ENCODE results near the gene IL15RA. TPM values are rescaled to one million over a fixed set of nuclear protein-coding genes. Genes with fewer than 3 reads are reported as not detected.

Gene IL15RA
- total and polyA plus RNA-seq, 4 donors: 6.6 to 10.7 (median 9.4) TPM

DNA sequence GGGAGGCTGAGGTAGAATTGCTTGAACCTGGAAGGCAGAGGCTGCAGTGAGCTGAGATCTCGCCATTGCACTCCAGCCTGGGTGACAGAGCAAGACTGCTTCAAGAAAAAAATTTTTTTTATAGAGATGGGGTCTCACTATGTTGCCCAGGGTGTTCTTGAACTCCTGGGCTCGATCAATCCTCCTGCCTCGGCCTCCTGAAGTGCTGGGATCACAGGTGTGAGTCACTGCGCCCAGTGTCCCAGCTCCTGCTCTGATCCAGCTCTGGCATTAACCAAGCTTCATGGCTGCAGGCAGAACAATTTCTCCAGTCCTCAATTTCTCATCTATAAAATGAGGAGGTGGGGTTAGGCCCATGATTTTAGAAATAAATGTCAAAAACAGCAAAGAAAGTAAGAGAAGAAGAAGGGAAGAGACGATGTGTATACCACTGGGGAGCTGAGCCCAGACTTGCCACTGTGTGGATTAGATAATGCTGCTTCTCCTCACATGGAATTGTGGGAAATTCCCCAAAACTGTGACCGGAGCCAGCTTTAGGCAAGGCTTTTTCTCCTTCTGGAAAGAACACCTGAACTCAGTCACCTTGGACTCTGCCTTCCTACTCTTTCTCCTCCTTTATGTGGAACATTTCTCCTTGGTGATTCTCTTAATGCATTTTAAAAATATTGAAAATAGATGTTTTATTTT is 25.5 kb downstream of the IL15RA start:
- Histone ChIP-seq H3K36me3 (ENCODE audit: control insufficient read depth in 4 of 4, insufficient read depth in 3 of 4, low read depth in 1 of 4, low read length in 3 of 4) (peaks cover 6 to 25% (median 9%) of the 10 kb centered on the region in 4 donors), H3K27me3 (ENCODE audit: control insufficient read depth in 4 of 4, insufficient read depth in 4 of 4, low read length in 3 of 4) (no peaks in the 10 kb centered on the region), H3K9me3 (ENCODE audit: control insufficient read depth in 4 of 4, low read length in 3 of 4) (no peaks in the 10 kb centered on the region), H3K9ac (ENCODE audit: low read depth in 1 of 2, low read length in 2 of 2) (no peak overlapping the region), H3K27ac (ENCODE audit: low read depth in 1 of 2, low read length in 2 of 2) (no peak overlapping the region), H3K4me1 (ENCODE audit: control insufficient read depth in 4 of 4, insufficient read depth in 4 of 4, low read length in 3 of 4) (peaks cover 2 to 20% (median 8%) of the 10 kb centered on the region in 4 donors), H3K4me3 (ENCODE audit: low read depth in 1 of 3, low read length in 3 of 3) (no peak overlapping the region)
- TF ChIP-seq, protein P1, sequence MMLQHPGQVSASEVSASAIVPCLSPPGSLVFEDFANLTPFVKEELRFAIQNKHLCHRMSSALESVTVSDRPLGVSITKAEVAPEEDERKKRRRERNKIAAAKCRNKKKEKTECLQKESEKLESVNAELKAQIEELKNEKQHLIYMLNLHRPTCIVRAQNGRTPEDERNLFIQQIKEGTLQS (IDR thresholded peaks at IDR 0.05): no peak
- TF ChIP-seq, protein P2, sequence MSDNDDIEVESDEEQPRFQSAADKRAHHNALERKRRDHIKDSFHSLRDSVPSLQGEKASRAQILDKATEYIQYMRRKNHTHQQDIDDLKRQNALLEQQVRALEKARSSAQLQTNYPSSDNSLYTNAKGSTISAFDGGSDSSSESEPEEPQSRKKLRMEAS (IDR thresholded peaks at IDR 0.05): no peak
- TF ChIP-seq, protein P3, sequence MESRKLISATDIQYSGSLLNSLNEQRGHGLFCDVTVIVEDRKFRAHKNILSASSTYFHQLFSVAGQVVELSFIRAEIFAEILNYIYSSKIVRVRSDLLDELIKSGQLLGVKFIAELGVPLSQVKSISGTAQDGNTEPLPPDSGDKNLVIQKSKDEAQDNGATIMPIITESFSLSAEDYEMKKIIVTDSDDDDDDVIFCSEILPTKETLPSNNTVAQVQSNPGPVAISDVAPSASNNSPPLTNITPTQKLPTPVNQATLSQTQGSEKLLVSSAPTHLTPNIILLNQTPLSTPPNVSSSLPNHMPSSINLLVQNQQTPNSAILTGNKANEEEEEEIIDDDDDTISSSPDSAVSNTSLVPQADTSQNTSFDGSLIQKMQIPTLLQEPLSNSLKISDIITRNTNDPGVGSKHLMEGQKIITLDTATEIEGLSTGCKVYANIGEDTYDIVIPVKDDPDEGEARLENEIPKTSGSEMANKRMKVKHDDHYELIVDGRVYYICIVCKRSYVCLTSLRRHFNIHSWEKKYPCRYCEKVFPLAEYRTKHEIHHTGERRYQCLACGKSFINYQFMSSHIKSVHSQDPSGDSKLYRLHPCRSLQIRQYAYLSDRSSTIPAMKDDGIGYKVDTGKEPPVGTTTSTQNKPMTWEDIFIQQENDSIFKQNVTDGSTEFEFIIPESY (IDR thresholded peaks at IDR 0.05): no peak
- TF ChIP-seq FOXA1 (IDR thresholded peaks at IDR 0.05) (no peak), RXRA (IDR thresholded peaks at IDR 0.05) (no peak), RAD21 (IDR thresholded peaks at IDR 0.05) (no peak), SP1 (IDR thresholded peaks at IDR 0.05) (no peak), FOXA2 (IDR thresholded peaks at IDR 0.05) (no peak), JUND (IDR thresholded peaks at IDR 0.05) (no peak), HNF4G (IDR thresholded peaks at IDR 0.05) (no peak), YY1 (IDR thresholded peaks at IDR 0.05) (no peak), TAF1 (conservative IDR thresholded peaks at IDR 0.05) (no peak), GABPA (IDR thresholded peaks at IDR 0.05 in 1 of 2, conservative IDR thresholded peaks at IDR 0.05 in 1 of 2) (no peak), NR2F2 (IDR thresholded peaks at IDR 0.05) (no peak), EGR1 (IDR thresholded peaks at IDR 0.05; ENCODE audit: low read depth in 2 of 2) (no peak), HNF4A (conservative IDR thresholded peaks at IDR 0.05) (no peak)
- TF ChIP-seq, protein P4, sequence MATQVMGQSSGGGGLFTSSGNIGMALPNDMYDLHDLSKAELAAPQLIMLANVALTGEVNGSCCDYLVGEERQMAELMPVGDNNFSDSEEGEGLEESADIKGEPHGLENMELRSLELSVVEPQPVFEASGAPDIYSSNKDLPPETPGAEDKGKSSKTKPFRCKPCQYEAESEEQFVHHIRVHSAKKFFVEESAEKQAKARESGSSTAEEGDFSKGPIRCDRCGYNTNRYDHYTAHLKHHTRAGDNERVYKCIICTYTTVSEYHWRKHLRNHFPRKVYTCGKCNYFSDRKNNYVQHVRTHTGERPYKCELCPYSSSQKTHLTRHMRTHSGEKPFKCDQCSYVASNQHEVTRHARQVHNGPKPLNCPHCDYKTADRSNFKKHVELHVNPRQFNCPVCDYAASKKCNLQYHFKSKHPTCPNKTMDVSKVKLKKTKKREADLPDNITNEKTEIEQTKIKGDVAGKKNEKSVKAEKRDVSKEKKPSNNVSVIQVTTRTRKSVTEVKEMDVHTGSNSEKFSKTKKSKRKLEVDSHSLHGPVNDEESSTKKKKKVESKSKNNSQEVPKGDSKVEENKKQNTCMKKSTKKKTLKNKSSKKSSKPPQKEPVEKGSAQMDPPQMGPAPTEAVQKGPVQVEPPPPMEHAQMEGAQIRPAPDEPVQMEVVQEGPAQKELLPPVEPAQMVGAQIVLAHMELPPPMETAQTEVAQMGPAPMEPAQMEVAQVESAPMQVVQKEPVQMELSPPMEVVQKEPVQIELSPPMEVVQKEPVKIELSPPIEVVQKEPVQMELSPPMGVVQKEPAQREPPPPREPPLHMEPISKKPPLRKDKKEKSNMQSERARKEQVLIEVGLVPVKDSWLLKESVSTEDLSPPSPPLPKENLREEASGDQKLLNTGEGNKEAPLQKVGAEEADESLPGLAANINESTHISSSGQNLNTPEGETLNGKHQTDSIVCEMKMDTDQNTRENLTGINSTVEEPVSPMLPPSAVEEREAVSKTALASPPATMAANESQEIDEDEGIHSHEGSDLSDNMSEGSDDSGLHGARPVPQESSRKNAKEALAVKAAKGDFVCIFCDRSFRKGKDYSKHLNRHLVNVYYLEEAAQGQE (IDR thresholded peaks at IDR 0.05): no peak
- TF ChIP-seq, protein P5, sequence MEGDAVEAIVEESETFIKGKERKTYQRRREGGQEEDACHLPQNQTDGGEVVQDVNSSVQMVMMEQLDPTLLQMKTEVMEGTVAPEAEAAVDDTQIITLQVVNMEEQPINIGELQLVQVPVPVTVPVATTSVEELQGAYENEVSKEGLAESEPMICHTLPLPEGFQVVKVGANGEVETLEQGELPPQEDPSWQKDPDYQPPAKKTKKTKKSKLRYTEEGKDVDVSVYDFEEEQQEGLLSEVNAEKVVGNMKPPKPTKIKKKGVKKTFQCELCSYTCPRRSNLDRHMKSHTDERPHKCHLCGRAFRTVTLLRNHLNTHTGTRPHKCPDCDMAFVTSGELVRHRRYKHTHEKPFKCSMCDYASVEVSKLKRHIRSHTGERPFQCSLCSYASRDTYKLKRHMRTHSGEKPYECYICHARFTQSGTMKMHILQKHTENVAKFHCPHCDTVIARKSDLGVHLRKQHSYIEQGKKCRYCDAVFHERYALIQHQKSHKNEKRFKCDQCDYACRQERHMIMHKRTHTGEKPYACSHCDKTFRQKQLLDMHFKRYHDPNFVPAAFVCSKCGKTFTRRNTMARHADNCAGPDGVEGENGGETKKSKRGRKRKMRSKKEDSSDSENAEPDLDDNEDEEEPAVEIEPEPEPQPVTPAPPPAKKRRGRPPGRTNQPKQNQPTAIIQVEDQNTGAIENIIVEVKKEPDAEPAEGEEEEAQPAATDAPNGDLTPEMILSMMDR (IDR thresholded peaks at IDR 0.05; ENCODE audit: low read depth, low read length, missing input control): no peak
- DNase-seq (ENCODE audit: low spot score): no peak
- 93% methylated on average over 6 of the region's 6 CpGs for WGBS
